Right hindlimb (tissue), 1 donor: ENCODE data around the gene ZNF785.
"Not testable (repeated sequence)": the region's sequence is repeated elsewhere in the genome, so short reads cannot be mapped to it uniquely, and the experiment has no call there.

Source experiments
- DNase-seq: peaks from one replicate; pipeline ENCODE4 v3.0.0-alpha.2; 2018

ZNF785 gene

DNA sequence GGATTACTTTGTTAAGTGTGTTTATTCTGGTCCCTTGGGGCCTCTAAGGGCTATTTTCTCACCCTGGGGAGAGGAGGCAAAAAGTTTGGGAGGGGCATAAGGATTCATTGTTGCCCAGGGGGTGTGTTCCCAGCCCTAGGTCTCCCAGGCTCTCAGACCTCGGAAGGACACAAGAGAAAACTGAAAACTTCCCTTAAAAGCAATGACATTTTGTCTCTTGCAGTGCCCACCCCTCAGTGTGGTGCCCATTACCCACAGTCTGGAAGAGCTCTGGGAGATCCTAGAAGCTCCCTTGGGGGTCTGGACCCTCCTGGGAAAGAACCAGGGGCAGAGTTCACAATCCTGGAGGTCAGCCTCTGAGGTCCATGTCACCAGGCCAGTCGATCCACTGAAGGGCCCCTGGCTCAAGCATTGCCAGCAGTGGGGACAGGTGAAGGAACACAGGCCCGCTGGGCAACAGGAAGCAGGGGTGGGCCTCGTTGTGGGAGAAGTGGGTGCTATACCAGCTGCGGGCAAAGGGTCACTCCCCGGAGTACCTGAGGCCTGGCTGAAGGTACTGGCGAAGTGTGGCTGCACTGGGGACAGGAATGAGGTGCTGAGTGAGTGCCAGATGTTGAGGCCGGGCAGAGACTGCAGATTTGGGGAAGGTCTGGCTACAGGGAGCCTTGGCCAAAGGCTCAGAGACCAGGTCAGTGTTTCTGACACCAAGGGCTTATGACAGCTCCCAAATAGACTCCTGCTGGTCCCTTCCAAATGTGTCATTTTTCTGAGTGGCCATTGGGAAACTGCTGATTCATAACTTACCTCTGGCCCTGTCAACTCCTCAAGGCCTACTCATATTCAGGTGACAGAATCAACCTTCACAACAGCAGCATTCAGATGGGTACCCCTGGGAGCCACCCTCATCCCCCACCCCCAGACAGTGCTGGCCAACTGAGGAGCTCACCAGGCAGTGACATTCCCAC is 46.2 kb downstream of the ZNF785 start:
- no peak for DNase-seq

DNA sequence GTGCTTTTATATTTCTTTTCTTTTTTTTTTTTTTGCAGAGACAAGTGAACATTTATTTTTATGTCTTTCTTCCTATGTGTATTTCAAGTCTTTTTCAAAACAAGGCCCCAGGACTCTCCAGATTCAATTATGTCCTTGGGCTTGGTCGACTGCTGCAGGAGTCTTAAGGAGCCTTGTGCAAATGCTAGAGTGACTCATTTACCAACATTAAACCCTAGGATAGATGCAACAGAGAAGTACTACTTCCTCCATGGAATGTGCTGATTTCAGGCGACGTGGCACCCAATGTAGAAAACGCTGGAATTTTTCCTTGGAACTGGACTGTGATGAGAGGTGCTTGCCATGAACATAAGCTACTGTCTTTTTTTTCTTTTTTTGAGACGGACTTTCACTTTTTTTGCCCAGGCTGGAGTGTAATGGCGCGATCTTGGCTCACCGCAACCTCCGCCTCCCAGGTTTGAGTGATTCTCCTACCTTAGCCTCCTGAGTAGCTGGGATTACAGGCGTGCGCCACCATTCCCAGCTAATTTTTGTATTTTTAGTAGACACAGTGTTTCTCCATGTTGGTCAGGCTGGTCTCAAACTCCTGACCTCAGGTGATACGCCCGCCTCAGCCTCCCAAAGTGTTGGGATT is 49.0 kb downstream of the ZNF785 start:
- not testable (repeated sequence) for DNase-seq

DNA sequence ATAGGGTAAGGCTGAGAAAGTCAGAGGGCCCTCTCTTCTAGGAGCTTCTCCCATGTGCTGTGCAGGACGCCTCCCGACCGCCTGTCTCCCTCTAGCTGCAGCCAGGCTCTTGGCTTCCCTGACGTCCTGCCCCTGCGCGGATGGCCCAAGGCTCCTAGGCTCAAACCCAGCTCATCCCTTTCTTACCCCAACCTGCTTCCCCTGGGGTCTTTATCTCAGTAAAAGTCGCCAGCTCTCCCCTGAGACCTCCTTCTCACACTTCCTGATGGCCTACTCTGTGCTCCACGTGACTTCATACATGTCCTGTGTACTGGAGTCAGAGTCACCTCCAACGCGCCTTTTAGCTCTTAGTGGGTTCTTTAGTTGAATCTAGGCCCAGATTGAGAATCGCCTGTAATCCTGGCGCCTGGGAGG is 49.7 kb downstream of the ZNF785 start:
- peak; percentile 81 for DNase-seq

DNA sequence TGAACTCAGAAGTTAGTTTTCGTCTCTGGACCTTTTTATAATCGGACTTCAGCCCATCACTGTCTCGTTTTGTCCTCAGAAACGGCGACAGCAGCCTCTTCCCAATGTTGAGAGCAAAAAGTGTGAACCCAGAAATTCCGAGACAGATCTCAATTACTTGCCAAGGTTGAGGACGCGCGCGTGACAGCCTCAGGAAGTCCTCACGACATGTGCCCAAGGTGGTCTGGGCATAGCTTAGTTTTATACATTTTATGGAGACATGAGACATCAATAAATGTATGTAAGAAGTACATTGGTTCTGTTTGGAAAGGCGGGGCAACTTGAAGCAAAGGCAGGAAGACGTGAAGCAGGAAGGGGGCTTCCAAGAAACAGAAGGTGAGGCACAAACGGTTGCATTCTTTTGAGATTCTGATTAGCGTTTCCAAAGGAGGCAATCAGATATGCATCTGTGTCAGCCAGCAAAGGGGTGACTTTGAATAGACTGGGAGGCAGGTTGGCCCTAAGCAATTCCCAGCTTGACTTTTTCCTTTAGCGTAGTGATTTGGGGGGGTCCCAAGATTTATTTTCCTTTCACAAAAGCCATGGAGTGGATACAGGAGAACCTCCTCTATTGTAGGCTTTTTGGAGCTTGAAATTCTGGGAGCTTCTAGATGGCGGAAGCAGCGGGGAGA is 50.3 kb downstream of the ZNF785 start:
- DNase-seq = no peak

DNA sequence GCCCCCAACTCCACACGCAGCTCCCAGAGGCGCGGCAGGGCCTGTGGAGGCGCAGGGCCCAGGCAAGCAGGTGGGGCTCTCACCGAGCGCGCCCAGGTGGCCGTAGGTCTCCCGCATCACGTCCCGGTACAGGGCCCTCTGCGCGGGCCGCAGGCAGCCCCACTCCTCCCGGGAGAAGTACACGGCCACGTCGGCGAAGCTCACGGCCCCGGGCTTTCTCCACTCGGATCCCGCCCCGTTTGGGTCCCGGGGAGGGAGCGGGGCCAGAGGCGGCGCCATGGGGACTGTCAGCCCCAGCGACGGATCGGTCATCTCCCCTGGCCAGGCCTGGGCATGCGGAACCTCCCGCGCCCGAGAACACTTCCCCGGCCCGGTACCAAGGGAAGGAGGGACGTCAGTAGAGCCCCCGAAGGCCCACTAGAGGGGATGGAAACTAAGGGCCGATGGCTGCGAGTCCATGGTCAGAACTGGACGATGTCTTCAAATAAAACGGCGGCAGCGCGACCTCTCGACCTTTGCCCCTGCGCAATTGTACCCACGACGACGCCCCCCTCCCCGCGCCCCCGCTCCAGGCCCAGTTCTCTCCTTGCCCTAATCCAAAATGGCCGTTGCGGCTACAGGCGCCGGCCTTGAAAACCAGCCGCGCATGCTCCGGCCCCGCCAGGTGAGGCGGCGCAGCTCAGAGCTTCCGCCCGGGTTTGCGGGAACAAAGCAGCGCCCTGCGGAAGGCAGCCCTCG is 51.0 kb downstream of the ZNF785 start, which contains the start of gene ZNF747:
ZNF747 (minus strand) TSS at position 491 of the 738 bp plus-strand sequence; CDS start at position 312, 179 bp downstream.
- peak; percentile 94 for DNase-seq

DNA sequence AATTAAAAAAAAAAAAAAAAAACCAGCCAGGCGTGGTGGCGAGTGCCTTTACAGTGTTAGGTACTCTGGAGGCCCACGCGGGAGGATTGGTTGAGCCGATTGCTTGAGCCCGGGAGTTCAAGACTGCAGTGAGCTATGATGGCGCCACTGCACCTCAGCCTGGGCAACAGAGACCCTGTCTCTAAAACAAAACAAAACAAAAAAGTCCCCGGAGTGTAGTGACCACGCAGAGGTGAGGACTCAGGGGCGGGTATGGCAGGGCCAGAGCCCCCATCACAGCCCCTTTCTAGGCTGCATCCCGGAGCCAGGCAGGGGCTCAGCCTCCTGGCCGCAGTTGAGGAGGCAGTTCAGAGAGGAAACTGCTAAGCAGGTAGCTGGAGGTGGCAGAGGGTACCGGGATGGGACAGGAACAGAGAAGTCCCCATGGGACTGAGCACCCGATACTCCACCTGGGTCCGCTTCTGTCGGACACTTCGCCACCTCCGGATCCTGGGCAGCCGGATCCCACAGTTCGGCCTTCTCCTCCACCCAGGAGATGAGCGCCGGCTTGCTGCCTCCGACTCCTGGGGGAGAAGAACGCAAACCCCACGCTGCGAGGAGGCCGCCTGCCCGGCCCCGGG is 51.6 kb downstream of the ZNF785 start:
- no peak for DNase-seq

DNA sequence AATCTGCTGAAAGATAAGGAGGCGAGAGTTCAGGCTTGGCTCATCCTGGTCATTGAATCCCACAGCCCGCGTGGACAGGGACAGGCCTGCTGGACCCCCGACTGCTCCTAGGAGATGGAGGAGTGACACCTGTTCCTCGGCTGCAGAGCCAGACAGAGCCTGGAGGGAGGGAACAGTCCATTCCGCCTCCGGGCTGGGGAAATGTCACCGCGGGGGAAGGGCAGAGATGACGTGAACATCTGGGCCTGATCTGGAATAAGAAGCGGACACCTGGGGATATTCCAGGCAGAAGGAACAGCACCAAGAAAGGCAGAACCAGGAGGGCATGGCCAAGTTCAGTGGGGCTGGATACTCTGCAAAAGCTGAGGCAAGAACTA is 52.4 kb downstream of the ZNF785 start:
- DNase-seq = no peak

DNA sequence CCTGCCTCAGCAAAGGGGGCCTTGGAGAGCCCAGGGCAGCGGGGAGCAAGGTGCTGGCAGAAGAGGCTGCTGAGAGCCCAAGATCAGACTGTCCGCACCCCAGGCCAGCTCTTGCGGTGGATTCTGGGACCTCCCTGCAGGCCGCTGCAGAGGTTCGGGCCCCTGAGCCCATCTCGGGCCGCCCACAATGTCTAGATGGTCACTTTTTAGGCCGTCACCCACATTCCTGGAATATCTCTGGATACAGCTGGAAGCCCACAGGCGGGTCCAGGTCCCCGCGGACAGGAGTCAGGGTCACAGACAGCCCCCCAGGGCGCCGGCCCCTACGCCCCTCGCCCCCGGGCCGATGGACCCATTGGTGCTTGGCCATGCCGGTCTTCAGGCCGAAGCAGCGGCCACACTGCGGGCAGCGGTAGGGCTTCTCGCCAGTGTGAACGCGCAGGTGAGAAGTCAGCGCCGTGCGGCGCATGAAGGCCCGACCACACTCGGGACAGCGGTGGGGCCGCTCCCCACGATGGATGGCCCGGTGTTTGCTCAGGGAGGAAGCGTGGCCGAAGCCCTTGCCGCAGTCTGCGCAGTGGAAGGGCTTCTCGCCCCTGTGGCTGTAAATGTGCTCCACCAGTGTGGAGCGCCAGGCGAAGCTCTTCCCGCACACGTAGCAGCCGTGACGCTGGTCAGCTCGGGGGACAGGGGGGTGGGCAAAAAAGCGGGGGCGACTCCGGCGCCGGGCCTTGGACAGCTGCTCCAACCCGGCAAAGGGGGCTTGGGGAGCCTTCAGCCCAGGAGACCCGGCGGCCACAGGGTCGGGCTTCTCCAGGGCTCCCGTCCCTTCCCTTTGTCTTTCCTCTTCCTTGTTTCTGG is 53.0 kb downstream of the ZNF785 start:
- DNase-seq = no peak
